HG02759 (cell line): Measurements from ENCODE around the gene MGAM2.

ENCODE experiments used
- ATAC-seq: cut with Tn5 transposase; IDR thresholded peaks from one replicate; pipeline ENCODE4 v1.9.1; 2021; ENCODE audit warnings: mild to moderate bottlenecking, moderate library complexity; ENCODE audit not compliant: unreplicated experiment

The MGAM2 gene

DNA sequence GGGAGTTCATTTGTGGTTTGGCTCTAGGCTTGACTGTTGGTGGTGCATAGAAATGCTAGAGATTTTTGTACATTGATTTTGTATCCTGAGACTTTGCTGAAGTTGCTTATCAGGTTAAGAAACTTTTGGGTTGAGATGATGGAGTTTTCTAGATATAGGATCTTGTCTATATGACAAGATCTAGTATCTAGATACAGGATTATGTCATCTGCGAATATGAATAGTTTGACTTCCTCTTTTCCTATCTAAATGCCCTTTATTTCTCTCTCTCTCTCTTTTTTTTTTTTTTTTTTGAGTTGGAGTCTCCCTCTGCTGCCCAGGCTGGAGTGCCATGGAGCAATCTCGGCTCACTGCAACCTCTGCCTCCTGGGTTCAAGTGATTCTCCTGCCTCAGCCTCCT lies 62.9 kb downstream of the MGAM2 start:
- no peak for ATAC-seq

- no peak for ATAC-seq
Measured at GRCh38 chr7:142175594-142175993, 64.1 kb downstream of the MGAM2 start.

GRCh38 chr7:142176901-142177300 lies 65.4 kb downstream of the MGAM2 start:
- ATAC-seq: no peak

GRCh38 chr7:142177869-142178268 lies 66.4 kb downstream of the MGAM2 start:
- ATAC-seq: no peak

DNA sequence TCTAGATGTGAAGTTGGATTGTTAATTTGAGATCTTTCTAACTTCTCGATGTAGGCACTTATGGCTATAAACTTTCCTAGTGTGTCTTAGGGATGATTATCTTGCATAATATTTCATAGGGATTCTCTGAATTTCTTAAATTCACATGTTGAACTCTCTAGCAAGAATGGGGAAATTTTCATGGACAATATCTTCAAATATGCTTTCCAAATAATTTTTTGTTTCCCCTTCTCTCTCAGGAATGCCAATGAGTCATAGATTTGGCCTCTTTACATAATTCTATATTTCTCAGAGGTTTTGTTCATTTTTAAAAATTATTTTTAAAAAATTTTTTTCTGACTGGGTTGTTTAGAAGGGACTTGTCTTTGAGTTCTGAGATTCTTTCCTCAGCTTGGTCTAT lies 68.9 kb downstream of the MGAM2 start:
- no peak for ATAC-seq

DNA sequence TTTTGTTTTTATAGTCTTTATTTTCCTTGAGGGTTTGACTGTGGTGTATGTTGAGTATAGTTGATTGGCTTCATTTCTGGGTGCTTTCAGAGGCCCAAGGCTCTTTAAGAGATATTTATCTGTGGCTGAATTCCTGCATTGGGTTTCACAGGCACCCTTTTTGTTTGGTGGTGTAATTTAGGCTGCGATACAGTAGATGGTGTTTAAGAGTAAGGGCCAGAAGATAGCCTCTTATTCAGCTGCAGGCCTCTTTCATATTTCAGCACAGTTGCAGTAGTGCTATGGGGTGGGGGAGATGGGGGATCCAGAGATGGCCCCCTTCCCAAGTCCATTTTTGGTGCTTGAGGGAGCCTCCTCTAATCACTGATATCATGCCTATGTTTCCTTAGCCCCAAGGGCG lies 69.7 kb downstream of the MGAM2 start:
- no peak for ATAC-seq

DNA sequence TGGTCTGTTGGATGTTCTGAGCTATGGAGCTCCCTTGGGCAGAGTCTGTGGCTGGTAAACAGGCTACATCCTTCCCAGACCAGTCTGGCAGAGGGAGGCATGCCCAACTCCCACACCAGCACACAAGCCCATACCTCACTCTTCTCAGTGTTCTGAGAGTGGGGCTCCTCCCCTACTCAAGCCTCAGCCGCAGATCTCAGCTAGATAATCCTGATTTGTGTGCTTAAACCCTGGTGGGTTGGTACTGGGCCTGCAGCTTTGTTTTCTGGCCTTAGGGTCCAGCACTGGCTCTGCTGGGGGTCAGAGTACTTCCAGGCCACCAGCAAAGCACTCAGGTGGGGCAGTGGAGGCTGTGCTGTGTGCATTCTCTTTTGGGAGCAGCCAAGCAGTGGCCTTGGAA lies 70.4 kb downstream of the MGAM2 start:
- no peak for ATAC-seq

DNA sequence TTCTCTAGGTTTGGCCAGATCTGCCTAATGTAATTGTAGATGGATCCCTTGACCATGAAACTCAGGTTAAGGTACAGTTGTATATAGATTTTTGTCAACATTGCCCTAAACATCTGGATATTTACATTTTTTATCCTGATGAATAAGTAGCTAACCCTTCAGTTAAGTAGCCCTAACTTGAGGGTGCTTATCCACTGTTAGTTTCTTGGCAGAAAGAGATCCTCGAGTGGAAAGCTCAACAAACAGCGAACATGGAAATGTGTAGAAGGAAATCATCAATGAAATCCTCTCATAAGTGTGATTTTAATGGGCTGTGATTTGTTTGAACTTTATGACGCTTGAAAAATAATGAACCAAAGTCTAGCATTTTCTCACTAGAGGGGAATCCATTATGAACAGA lies 73.6 kb downstream of the MGAM2 start:
- no peak for ATAC-seq

DNA sequence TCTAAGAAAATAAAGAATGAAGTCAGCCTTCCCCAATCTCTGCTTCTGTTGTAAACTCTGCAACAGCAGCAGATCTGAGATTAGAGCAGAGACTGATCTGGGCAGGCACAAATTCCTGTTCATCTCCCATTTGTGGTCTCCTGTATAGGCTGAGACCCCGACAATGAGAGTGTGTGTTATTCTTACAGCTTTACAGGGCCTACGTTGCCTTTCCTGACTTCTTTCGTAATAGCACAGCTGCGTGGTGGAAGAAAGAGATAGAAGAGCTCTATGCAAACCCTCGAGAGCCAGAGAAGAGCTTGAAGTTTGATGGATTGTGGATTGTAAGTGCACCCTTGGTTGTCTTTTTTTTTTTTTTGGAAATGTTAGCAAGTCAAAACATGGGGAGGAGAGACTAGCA lies 74.3 kb downstream of the MGAM2 start:
- no peak for ATAC-seq

DNA sequence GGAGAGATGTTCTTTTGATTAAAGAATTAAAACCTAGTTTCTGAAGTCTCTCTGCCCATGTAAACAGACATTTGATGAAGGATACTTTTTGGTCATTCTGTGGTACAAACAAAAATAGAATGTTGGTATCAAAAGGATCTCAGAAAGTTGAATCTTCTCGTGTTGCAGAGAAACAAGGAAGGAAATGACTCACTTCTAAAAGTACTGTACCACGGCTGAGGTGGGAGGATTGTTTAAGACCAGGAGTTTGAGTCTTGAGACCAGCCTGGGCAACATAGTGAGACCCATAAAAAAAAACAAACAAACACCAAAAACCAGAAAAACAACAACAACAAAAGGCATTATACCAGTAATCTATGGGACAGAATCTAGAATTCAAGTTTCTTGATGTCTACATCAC lies 76.6 kb downstream of the MGAM2 start:
- no peak for ATAC-seq

- ATAC-seq: no peak
Measured at GRCh38 chr7:142188846-142189245, 77.3 kb downstream of the MGAM2 start.

- no peak for ATAC-seq
Measured at GRCh38 chr7:142194201-142194600, 82.7 kb downstream of the MGAM2 start.

GRCh38 chr7:142196066-142196840 lies 84.7 kb downstream of the MGAM2 start:
- no peak for ATAC-seq

DNA sequence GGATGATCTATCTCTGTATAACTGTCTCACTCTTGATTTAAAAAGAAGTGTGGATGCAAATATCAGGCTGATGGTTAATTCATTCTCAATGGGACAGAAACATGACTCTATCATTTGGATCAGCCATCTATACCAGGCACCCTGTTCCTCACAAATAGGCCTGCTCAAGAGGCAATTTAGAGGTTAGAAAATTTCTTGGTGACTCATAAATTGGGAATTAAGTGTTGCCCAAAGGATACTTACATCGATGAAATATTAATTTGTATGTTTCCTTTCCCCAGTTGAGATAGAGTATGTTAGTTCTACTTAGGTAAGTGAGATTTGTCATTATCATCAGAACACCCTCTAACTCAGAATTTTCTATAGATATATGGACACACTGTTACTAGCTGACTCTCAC lies 88.7 kb downstream of the MGAM2 start:
- no peak for ATAC-seq

- no peak for ATAC-seq
Measured at GRCh38 chr7:142228537-142229104, 117.1 kb downstream of the MGAM2 start.

GRCh38 chr7:142231716-142232115 lies 120.2 kb downstream of the MGAM2 start:
- ATAC-seq: peak; percentile 56

- ATAC-seq: no peak
Measured at GRCh38 chr7:142240546-142240945, 129.0 kb downstream of the MGAM2 start.

GRCh38 chr7:142243823-142244222 lies 132.3 kb downstream of the MGAM2 start:
- ATAC-seq: no peak

DNA sequence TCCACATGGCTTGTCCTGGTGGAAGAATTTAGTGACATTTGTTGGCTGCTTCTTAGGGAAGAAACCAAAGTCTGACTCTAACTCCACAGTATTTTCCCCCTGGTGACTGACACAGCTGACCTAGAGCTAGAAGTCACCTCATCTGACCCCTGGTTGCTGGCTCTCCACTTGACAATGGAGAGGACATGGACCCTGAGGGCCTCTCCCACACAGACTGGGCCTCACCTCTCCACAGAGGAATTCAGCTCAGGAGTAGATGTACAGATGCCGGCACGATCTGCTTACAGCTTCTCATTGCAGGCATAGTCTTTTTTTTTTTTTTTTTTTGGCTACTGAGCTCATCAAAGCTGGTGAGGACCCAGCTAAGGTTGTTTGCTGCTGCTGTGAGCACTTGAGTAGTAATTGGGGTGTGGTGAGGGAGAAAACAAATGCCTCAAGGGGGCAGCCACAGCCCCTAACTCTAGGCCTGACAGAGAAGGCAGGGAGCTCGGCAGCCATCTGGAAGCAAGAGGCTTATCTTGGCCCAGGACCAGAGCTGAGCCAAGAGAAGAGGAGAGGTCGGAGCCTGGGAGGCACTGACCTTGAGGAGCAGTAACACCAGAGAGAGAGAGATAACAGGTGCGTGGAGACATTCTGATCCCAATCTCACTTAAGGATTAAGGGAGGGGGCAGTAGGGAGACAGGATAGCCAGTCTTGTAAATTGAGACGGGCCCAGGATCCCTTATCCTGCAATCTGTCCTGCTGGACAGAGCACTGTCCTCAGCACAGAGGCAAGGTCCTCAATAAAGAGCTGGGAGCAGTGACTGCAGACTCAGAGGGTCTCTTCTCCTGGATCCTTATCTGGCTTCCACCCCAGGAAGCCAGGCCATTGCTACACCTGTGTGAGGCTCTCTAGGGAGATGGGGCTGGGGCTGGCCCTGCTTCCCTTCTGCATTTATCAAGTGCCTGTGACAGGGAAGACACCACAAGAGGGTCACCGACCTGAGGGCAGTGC lies 136.9 kb downstream of the MGAM2 start:
- ATAC-seq: no peak

GRCh38 chr7:142249918-142250317 lies 138.4 kb downstream of the MGAM2 start:
- no peak for ATAC-seq

DNA sequence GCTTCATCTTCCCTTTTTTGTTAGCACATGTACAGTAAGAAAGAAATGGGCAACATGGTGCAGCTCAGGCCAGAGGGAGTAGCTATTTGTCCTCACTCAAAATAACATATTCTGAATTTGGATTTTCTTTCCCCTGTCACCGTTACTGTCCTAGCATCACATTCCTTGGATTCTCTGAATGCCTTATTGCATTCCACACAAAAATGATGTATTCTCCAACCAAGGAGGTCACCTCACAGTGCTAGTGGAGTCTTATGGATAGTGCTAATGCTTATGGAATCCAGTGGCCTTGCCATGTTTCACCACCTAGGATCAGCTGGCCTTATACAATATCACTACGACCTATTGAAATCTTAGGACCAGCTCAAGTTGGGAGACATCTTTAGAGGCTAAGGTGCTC lies 139.2 kb downstream of the MGAM2 start:
- ATAC-seq: no peak

GRCh38 chr7:142257958-142258357 lies 146.4 kb downstream of the MGAM2 start, which contains the start of gene PRSS58:
Gene PRSS58, minus strand, starts transcription at chr7:142258058. Its CDS starts 351 bp downstream, at chr7:142257707.
- ATAC-seq: no peak
